Liver (tissue), 3 donors: Measurements from ENCODE around the gene TMPRSS5.

Source experiments
- CTCF ChIP-seq: fragments of 150-350 bp; IDR thresholded peaks from 2 replicates; pipeline ENCODE4 v1.5.1; 2017; ENCODE audit warnings: improper control_type of control experiment, low read depth, low read length; ENCODE audit not compliant: missing input control
- EGR1 ChIP-seq, 2 donors: IDR thresholded peaks; 2 replicates each; pipeline ENCODE4 v1.6.1; 2016 to 2018; ENCODE audit warnings: antibody characterized with exemption in 2 of 2, low read depth in 2 of 2
- GABPA ChIP-seq, 2 donors: IDR thresholded peaks in 1 of 2; conservative IDR thresholded peaks in 1 of 2; 2 replicates each; pipeline ENCODE4 v1.6.1; 2016; ENCODE audit warnings: antibody characterized with exemption in 2 of 2, mild to moderate bottlenecking in 1 of 2, moderate library complexity in 1 of 2
- JUND ChIP-seq, 2 donors: IDR thresholded peaks; 2 replicates each; pipeline ENCODE4 v1.6.1; 2016; ENCODE audit warnings: antibody characterized with exemption in 2 of 2
- MAX ChIP-seq: IDR thresholded peaks from 2 replicates; pipeline ENCODE4 v1.6.1; 2016; ENCODE audit warnings: antibody characterized with exemption
- RAD21 ChIP-seq, 2 donors: IDR thresholded peaks; 2 replicates each; pipeline ENCODE4 v1.6.1; 2016; ENCODE audit warnings: antibody characterized with exemption in 2 of 2, mild to moderate bottlenecking in 2 of 2
- REST ChIP-seq: IDR thresholded peaks from 2 replicates; pipeline ENCODE4 v1.6.1; 2016; ENCODE audit warnings: antibody characterized with exemption, mild to moderate bottlenecking
- RXRA ChIP-seq, 2 donors: IDR thresholded peaks; 2 replicates each; pipeline ENCODE4 v1.6.1; 2017 to 2018; ENCODE audit warnings: antibody characterized with exemption in 2 of 2, mild to moderate bottlenecking in 1 of 2
- SP1 ChIP-seq: IDR thresholded peaks from 2 replicates; pipeline ENCODE4 v1.6.1; 2018; ENCODE audit warnings: antibody characterized with exemption, mild to moderate bottlenecking
- TAF1 ChIP-seq: conservative IDR thresholded peaks from 2 replicates; pipeline ENCODE4 v1.6.1; 2016; ENCODE audit warnings: antibody characterized with exemption, mild to moderate bottlenecking
- YY1 ChIP-seq: IDR thresholded peaks from 2 replicates; pipeline ENCODE4 v1.6.1; 2016; ENCODE audit warnings: antibody characterized with exemption, mild to moderate bottlenecking
- donor health status: healthy.
- donor health status: healthy.

- TF ChIP-seq YY1 (no peak), CTCF (no peak), JUND (IDR thresholded peaks at IDR 0.05) (no peak), TAF1 (no peak), RAD21 (IDR thresholded peaks at IDR 0.05) (no peak), SP1 (no peak), EGR1 (IDR thresholded peaks at IDR 0.05; ENCODE audit: low read depth in 2 of 2) (no peak), GABPA (IDR thresholded peaks at IDR 0.05 in 1 of 2, conservative IDR thresholded peaks at IDR 0.05 in 1 of 2) (no peak), MAX (no peak), REST (no peak), RXRA (IDR thresholded peaks at IDR 0.05) (no peak)
These were observed 61.5 kb downstream of the TMPRSS5 start for GRCh38 chr11:113644605-113645004.
